ENCODE data around the gene LPA.
"Not testable (repeated sequence)": the region's sequence is repeated elsewhere in the genome, so short reads cannot be mapped to it uniquely, and the experiment has no call there.

LPA gene

GRCh38 chr6:160691617-160692016 is 27.5 kb upstream of the LPA start:
- DNase-seq, result no peak
- no peak overlapping the region for H3K4me3 ChIP-seq (ENCODE audit: low read depth, low read length)
- H3K4me1 ChIP-seq, result no peaks in the 10 kb centered on the region
- no peaks in the 10 kb centered on the region for H3K36me3 ChIP-seq
- no peaks in the 10 kb centered on the region for H3K27me3 ChIP-seq
- no peak for TF ChIP-seq CTCF (IDR thresholded peaks at IDR 0.05; ENCODE audit: low read depth, low read length)
- H3K9me3 ChIP-seq, result no peaks in the 10 kb centered on the region

- no peak overlapping the region for H3K4me3 ChIP-seq (ENCODE audit: low read depth, low read length)
- DNase-seq, result no peak
- no peak for TF ChIP-seq CTCF (IDR thresholded peaks at IDR 0.05; ENCODE audit: low read depth, low read length)
- no peaks in the 10 kb centered on the region for H3K4me1 ChIP-seq
- H3K27me3 ChIP-seq, result no peaks in the 10 kb centered on the region
- no peaks in the 10 kb centered on the region for H3K9me3 ChIP-seq
- H3K36me3 ChIP-seq, result no peaks in the 10 kb centered on the region
Measured at GRCh38 chr6:160690458-160690857, 26.4 kb upstream of the LPA start.

- H3K4me1 ChIP-seq, result no peaks in the 10 kb centered on the region
- no peak overlapping the region for H3K4me3 ChIP-seq (ENCODE audit: low read depth, low read length)
- no peaks in the 10 kb centered on the region for H3K27me3 ChIP-seq
- TF ChIP-seq CTCF (IDR thresholded peaks at IDR 0.05; ENCODE audit: low read depth, low read length), result no peak
- no peaks in the 10 kb centered on the region for H3K36me3 ChIP-seq
- H3K9me3 ChIP-seq, result no peaks in the 10 kb centered on the region
- no peak for DNase-seq
Measured at GRCh38 chr6:160685762-160686450, 21.8 kb upstream of the LPA start.

- DNase-seq; H3K4me3 ChIP-seq (ENCODE audit: low read depth, low read length): not testable (repeated sequence)
Measured at GRCh38 chr6:160685101-160685761, 21.2 kb upstream of the LPA start.

GRCh38 chr6:160679402-160679769 is 15.3 kb upstream of the LPA start:
- Histone ChIP-seq H3K4me1 (no peaks in the 10 kb centered on the region), H3K4me3 (ENCODE audit: low read depth, low read length) (no peak overlapping the region), H3K9me3 (no peaks in the 10 kb centered on the region), H3K27me3 (no peaks in the 10 kb centered on the region), H3K36me3 (no peaks in the 10 kb centered on the region)
- peak; percentile 12 for DNase-seq
- peak; percentile 27 for TF ChIP-seq CTCF (IDR thresholded peaks at IDR 0.05; ENCODE audit: low read depth, low read length)

More at GRCh38 chr6:160685101-160685761, 21.2 kb upstream of the LPA start:
- not testable (repeated sequence) for H3K4me1 ChIP-seq, H3K9me3 ChIP-seq, H3K36me3 ChIP-seq, H3K27me3 ChIP-seq

- Histone ChIP-seq H3K4me3 (ENCODE audit: low read depth, low read length) (no peak overlapping the region), H3K27me3 (no peaks in the 10 kb centered on the region), H3K9me3 (no peaks in the 10 kb centered on the region), H3K36me3 (no peaks in the 10 kb centered on the region), H3K4me1 (no peaks in the 10 kb centered on the region)
- no peak for DNase-seq
- TF ChIP-seq CTCF (IDR thresholded peaks at IDR 0.05; ENCODE audit: low read depth, low read length), result no peak
Measured at GRCh38 chr6:160678744-160679401, 14.8 kb upstream of the LPA start.

All from BE2C (cell line).